ENCODE measurements around the gene PHF12.

PHF12 gene

DNA sequence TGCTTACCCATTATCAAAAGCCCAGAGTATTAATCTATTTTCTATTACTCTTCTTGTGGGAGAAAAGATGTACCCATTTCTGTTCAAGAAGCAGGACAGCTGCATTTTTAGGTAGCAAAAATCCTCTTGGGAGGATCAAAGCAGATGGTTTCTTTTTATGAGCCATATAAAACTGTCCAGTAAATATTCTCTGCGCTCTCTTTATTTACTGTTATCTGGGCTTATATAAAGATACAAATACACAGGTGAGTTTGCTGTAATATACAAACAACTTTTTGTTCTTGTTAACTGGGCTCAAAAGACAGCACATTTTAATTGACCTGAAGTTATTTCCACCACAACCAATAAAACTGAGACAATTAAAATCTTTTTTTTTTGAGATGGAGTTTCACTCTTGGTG is 10.1 kb downstream of the PHF12 start:
- Histone ChIP-seq H3K27ac (ENCODE audit: low read depth, low read length, poor library complexity, severe bottlenecking) (no peak overlapping the region), H3K9ac (ENCODE audit: low read length) (no peak overlapping the region), H3F3A (ENCODE audit: insufficient read depth, low read length) (no peaks in the 10 kb centered on the region), H3K4me1 (ENCODE audit: insufficient read depth, low read length, severe bottlenecking) (peaks cover 50% of the 10 kb centered on the region), H3K36me3 (ENCODE audit: insufficient read depth, low read length) (peaks cover 74% of the 10 kb centered on the region), H3K4me2 (ENCODE audit: low read length) (no peak overlapping the region; the same call in 1 of the 2 replicates), H4K20me1 (ENCODE audit: insufficient read depth, low read length) (peaks cover 6% of the 10 kb centered on the region; the same call in 1 of the 2 replicates), H3K79me2 (ENCODE audit: insufficient read depth, low read length) (peaks cover 96% of the 10 kb centered on the region), H3K9me2 (ENCODE audit: low read depth, low read length) (no peaks in the 10 kb centered on the region), H2AFZ (ENCODE audit: low read length) (no peak overlapping the region), H3K4me3 (ENCODE audit: low read depth, low read length, poor library complexity, severe bottlenecking) (no peak overlapping the region), H3K27me3 (ENCODE audit: insufficient read depth, low read length) (no peaks in the 10 kb centered on the region), H3K9me3 (ENCODE audit: low read length) (no peaks in the 10 kb centered on the region)
- no peak for TF ChIP-seq CTCF (IDR thresholded peaks at IDR 0.05; ENCODE audit: low read length)
- no peak for TF ChIP-seq EZH2 (IDR thresholded peaks at IDR 0.05; ENCODE audit: borderline replicate concordance, low read length)

DNA sequence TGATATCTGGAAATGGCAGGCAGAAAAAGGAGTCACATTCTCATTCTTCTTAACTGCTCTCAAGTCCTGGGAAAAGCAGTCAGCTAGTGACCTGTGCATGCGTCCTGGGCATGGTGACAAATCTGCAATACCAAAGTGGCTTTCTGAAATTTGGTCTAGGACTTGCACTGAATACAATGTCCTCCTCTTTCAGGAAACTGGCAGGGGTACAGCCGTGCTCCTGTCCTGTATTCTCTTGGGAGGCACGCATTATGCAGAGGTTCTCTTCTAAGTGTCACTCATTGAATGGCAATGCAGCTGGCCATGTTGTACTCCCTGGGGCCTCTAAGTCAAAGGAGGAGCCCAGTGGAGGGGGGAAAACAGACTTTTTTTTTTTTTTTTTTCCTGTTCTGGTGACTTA is 10.6 kb downstream of the PHF12 start:
- H3F3A ChIP-seq (ENCODE audit: insufficient read depth, low read length), result no peaks in the 10 kb centered on the region
- peaks cover 44% of the 10 kb centered on the region for H3K4me1 ChIP-seq (ENCODE audit: insufficient read depth, low read length, severe bottlenecking)

GRCh38 chr17:28940142-28940541 is 11.2 kb downstream of the PHF12 start:
- Histone ChIP-seq H3K4me1 (ENCODE audit: insufficient read depth, low read length, severe bottlenecking) (peaks cover 38% of the 10 kb centered on the region), H3K9ac (ENCODE audit: low read length) (no peak overlapping the region), H3F3A (ENCODE audit: insufficient read depth, low read length) (no peaks in the 10 kb centered on the region), H3K27me3 (ENCODE audit: insufficient read depth, low read length) (no peaks in the 10 kb centered on the region), H3K27ac (ENCODE audit: low read depth, low read length, poor library complexity, severe bottlenecking) (no peak overlapping the region), H4K20me1 (ENCODE audit: insufficient read depth, low read length) (peaks cover 6% of the 10 kb centered on the region; the same call in 1 of the 2 replicates), H3K79me2 (ENCODE audit: insufficient read depth, low read length) (peaks cover 95% of the 10 kb centered on the region), H3K4me2 (ENCODE audit: low read length) (no peak overlapping the region; the same call in 1 of the 2 replicates), H3K9me3 (ENCODE audit: low read length) (no peaks in the 10 kb centered on the region), H2AFZ (ENCODE audit: low read length) (no peak overlapping the region), H3K9me2 (ENCODE audit: low read depth, low read length) (no peaks in the 10 kb centered on the region), H3K4me3 (ENCODE audit: low read depth, low read length, poor library complexity, severe bottlenecking) (no peak overlapping the region), H3K36me3 (ENCODE audit: insufficient read depth, low read length) (peaks cover 78% of the 10 kb centered on the region)
- no peak for TF ChIP-seq EZH2 (IDR thresholded peaks at IDR 0.05; ENCODE audit: borderline replicate concordance, low read length)
- TF ChIP-seq CTCF (IDR thresholded peaks at IDR 0.05; ENCODE audit: low read length), result no peak

More for the DNA sequence above, 10.6 kb downstream of the PHF12 start:
- TF ChIP-seq CTCF (IDR thresholded peaks at IDR 0.05; ENCODE audit: low read length), result no peak
- H3K79me2 ChIP-seq (ENCODE audit: insufficient read depth, low read length), result peaks cover 96% of the 10 kb centered on the region
- H4K20me1 ChIP-seq (ENCODE audit: insufficient read depth, low read length), result peaks cover 6% of the 10 kb centered on the region; the same call in 1 of the 2 replicates
- no peak overlapping the region for H2AFZ ChIP-seq (ENCODE audit: low read length)
- no peak overlapping the region for H3K27ac ChIP-seq (ENCODE audit: low read depth, low read length, poor library complexity, severe bottlenecking)
- H3K36me3 ChIP-seq (ENCODE audit: insufficient read depth, low read length), result peaks cover 76% of the 10 kb centered on the region
- H3K27me3 ChIP-seq (ENCODE audit: insufficient read depth, low read length), result no peaks in the 10 kb centered on the region
- no peak overlapping the region for H3K4me3 ChIP-seq (ENCODE audit: low read depth, low read length, poor library complexity, severe bottlenecking)
- no peaks in the 10 kb centered on the region for H3K9me3 ChIP-seq (ENCODE audit: low read length)
- H3K9ac ChIP-seq (ENCODE audit: low read length), result no peak overlapping the region
- no peak overlapping the region; the same call in 1 of the 2 replicates for H3K4me2 ChIP-seq (ENCODE audit: low read length)
- H3K9me2 ChIP-seq (ENCODE audit: low read depth, low read length), result no peaks in the 10 kb centered on the region
